HuH-7 (cell line): Measurements from ENCODE around the gene ABCA2.

Experiments
- DNase-seq: peaks from one replicate; pipeline ENCODE4 v3.0.0; 2011; ENCODE audit warnings: low spot score

ABCA2 gene, protein sequence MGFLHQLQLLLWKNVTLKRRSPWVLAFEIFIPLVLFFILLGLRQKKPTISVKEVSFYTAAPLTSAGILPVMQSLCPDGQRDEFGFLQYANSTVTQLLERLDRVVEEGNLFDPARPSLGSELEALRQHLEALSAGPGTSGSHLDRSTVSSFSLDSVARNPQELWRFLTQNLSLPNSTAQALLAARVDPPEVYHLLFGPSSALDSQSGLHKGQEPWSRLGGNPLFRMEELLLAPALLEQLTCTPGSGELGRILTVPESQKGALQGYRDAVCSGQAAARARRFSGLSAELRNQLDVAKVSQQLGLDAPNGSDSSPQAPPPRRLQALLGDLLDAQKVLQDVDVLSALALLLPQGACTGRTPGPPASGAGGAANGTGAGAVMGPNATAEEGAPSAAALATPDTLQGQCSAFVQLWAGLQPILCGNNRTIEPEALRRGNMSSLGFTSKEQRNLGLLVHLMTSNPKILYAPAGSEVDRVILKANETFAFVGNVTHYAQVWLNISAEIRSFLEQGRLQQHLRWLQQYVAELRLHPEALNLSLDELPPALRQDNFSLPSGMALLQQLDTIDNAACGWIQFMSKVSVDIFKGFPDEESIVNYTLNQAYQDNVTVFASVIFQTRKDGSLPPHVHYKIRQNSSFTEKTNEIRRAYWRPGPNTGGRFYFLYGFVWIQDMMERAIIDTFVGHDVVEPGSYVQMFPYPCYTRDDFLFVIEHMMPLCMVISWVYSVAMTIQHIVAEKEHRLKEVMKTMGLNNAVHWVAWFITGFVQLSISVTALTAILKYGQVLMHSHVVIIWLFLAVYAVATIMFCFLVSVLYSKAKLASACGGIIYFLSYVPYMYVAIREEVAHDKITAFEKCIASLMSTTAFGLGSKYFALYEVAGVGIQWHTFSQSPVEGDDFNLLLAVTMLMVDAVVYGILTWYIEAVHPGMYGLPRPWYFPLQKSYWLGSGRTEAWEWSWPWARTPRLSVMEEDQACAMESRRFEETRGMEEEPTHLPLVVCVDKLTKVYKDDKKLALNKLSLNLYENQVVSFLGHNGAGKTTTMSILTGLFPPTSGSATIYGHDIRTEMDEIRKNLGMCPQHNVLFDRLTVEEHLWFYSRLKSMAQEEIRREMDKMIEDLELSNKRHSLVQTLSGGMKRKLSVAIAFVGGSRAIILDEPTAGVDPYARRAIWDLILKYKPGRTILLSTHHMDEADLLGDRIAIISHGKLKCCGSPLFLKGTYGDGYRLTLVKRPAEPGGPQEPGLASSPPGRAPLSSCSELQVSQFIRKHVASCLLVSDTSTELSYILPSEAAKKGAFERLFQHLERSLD (N-terminal part only)

DNA sequence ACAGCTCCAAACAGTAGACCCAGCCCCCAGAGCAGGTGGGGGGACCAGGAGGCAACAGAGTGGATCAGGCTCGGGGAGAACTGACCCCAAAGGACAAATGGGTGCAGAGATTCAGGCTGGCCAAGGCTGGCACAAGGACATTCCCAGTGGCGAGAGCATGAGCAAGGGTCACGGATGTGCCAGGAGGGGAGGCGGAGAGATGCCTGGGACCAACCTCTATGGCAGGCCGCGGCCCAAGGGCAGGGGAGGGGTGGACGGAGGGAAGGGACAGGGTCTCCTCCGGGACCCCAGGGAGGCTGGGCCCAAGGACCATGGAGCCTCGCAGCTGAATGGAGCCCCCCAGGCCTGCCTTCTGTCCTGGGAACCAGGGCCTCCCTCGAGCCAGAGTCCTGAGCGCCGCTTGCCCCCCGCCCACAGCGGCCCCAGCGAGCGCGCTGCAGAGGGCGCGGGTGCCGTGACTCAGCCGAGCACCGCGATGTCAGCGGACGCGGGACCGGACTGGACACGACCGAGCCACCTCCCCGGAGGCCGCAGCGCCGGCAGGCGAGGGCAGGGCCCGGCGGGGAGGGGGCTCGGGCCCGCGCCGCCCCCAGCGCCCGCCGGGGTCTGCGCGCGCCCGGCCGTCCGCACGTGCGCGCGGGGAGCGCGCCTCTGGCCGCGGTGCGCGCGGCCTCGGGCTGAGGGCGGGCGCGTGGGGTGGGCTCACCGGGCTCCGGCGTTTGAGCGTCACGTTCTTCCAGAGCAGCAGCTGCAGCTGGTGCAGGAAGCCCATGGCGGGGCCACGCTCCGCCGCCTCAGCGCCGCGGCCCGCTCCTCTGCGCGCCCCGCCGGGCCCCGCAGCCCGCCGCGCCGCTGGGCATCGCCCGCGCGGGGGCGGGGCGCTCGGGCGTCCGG lies at the start of gene ABCA2:
Gene ABCA2, minus strand, starts transcription at position 869 of the 894 bp plus-strand sequence. Its CDS starts 97 bp downstream, at position 772.
- no peak for DNase-seq

DNA sequence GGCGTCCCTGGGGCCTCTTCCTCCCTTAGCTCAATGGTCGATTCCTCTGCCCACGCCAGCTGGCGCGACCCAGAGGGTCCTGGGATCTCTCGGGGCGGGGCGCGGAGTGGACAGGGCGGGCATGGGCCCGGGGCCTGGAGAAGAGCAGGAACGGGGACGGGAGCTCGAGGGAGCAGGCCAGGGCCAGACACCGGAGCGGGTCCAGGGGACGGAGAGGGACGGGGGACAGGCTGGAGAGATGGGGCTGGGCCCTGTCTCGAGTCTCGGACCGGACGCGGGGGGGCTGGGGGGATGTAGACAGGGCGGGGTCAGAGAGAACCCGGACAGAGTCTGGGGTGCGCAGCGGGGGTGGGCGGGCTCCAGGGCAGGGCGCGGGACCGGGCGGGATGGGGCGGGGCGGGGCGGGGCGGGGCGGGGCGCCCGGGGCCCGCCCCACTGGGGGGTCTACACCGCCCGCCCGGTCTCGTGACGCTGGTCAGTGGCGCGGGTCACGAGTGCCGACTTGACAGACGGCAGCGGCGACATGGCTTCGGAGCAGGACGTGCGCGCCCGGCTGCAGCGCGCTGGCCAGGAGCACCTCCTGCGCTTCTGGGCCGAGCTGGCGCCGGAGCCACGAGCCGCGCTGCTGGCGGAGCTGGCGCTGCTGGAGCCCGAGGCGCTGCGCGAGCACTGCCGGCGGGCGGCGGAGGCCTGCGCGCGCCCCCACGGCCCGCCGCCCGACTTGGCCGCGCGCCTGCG lies 49.1 kb upstream of the ABCA2 start, which contains the start of gene UAP1L1:
Gene UAP1L1, plus strand, starts transcription at position 508 of the 738 bp plus-strand sequence. Its CDS starts 16 bp downstream, at position 524.
- DNase-seq, result peak; percentile 64

DNA sequence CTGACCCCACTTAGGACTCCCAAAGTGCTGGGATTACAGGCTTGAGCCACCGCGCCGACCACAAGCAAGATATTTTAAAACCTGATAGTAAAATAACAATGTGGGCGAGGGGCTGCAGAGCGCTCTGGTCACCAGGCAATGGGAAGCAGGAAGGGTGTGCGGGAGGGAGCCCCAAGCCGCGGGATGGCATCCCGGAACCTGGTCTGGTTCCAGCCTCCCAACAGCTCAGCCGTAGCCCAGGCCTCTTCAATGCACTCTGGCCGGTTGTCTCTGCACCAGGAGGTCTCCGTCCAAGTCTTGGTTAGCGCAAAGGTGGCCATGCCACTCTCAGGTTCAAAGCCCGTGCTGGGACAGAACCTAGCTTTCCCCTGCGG lies 48.6 kb upstream of the ABCA2 start:
- no peak for DNase-seq

DNA sequence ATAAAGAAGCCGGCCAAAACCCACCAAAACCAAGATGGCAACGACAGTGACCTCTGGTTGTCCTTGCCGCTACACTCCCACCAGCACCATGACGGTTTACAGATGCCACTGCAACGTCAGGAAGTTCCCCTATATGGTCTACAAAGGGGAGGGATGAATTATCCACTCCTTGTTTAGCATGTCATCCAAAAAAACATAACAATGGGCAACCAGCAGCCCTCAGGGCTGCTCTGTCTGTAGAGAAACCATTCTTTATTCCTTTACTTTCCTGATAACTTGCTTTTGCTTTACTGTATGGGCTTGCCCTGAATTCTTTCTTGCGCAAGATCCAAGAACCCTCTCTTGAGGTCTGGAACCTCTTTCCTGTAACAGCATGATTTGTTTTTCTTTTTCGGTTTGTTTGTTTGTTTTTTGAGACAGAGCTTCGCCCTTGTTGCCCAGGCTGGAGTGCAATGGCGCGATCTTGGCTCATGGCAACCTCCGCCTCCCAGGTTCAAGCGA lies 47.3 kb upstream of the ABCA2 start:
- no peak for DNase-seq

DNA sequence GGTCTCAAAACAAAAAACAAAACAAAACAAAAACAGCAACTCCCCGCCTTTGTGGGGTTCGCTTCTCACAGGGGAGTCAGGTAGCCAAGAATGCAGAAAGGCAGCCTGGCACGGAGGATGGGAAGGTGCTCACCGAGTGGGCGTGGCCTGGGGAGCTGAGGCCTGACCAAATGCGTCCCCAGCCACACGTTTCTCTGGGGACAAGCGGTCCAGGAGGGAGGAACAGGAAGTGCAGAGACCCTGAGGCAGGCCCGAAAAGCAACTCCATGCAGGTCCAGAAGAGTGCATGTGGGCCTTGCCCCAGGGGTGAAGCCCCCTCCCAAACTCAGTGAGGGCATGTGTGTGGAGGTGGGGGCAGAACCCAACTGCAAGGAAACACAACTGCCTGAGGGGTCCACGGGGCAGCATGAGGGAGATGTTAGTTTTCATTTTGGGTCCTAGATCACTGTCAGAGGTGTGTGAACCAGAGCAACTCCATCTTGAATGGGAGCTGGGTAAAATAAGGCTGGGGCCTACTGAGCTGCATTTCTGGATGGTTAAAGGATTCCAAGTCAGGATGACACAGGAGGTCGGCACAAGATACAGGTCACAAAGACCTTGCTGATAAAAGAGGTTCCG lies 46.7 kb upstream of the ABCA2 start:
- DNase-seq, result no peak

DNA sequence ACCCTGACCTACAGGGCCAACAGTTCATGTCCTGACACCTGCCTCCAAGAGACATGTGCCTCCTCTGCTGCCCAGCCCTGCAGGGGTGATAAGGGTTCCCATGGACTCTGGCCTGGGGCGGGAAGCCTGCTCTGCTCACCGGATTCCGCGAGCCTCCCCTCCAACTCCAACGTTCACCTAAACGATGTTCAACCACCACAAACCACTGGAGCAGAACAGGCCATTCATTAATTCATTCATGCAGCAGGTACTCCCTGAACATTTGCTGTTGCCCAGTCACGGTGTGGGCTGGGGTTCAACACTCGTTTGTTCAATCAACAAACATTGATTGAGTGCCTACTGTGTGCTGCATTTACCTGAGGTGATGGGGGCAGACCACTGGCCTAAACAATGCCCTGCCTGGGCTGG lies 46.0 kb upstream of the ABCA2 start:
- no peak for DNase-seq

DNA sequence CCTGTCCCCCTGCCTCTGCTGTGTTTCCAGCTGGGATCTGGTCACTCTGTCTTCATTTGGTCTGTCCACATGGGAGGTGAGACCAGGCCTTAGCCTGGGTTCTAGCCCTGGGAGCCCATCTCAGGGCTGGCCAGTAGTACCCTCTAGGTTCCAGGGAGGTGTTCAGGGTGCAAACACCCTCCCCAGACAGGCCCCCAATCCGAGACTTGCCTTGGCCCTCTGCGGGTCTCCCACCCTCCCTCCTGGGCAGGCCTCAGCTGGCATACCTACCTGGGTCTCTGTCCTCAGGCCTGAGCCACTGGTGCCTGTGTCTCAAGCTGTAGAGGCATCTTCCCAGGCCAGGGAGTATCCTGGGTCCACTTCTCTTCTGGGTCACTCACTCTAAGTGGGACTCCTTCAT lies 43.2 kb upstream of the ABCA2 start:
- no peak for DNase-seq

DNA sequence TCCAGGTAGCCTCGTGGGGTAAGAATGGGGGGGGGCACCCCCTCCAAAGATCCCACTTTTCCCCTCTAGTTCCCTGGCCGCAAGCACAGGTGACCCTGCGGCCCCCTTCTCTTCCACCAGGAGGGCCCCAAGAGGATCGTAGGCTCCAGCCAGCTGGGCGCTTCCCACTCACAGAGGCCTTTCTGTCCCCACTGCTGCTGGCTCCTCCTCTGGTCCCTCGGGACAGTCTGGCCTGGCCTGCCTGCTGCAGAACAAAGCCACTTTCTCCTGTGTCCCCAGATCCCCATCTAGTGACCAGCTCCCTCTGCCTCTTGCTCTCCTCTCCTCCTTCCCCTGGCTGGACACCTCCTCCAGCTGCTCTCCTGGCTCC lies 42.9 kb upstream of the ABCA2 start:
- DNase-seq, result peak; percentile 68

DNA sequence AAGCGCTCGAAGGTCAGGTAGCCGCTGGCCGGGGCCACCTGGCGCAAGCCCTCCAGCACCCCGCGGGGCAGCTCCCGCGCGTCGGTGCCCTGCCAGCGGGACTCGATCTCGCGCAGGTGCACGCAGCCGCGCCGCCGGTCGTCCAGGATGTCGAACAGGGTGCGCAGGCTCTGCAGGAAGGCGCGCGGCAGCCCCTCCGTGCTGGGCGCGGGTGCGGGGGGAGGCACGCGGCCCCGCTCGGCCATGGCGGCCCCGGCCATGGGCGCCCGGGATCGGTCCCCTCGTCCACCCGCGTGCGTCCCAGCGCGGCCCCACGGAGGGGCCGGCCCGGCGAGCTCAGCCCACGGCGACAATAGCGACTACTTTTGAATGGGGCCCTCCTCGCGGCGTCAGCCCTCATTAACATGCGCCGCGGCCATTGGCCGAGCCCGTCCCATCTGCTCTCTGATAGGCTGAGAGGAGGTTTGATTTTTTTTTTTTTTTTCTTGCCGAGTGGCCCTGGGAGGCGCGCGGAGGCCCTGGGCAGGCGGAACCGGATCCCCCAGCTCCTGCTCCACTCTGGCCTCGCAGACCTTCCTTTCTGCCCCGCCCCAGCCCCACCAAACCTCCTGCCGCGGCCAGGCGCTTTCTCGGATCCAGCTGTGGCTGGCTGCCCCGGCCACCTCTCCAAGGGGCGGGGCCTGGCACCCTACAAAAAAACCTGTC lies 42.3 kb upstream of the ABCA2 start, which contains the start of gene SAPCD2:
Gene SAPCD2, minus strand, starts transcription at position 357 of the 705 bp plus-strand sequence. Its CDS starts 97 bp downstream, at position 260.
- peak; percentile 96 for DNase-seq

DNA sequence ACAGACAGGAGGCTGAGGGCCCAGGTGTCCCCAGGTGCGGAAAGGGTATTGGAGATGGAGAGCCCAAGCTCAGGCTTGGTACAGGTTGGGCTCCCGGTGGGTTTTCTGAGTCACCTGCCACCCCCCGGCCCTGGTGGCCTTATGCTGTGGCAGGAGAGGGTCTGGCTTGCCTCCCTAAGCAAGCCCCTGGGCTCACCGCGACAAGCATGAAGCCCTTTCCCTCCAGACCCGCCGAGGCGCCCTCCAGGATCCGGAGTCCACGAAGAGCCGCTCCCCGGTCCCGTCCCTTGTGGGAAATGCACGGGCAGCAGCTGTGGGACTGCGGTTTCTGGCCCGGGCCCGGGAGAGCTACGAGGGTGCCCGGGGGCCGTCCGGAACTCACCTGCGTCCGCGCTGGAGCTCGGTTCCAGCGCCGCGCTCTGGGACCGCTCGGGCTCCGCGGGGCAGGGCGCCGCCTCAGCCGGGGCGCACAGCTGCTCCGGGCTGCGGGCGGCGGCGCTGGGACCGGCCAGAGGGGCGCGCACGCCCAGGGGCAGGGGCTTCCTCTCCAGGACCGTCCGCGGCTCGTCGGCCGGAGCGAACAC lies 41.6 kb upstream of the ABCA2 start:
- no peak for DNase-seq

DNA sequence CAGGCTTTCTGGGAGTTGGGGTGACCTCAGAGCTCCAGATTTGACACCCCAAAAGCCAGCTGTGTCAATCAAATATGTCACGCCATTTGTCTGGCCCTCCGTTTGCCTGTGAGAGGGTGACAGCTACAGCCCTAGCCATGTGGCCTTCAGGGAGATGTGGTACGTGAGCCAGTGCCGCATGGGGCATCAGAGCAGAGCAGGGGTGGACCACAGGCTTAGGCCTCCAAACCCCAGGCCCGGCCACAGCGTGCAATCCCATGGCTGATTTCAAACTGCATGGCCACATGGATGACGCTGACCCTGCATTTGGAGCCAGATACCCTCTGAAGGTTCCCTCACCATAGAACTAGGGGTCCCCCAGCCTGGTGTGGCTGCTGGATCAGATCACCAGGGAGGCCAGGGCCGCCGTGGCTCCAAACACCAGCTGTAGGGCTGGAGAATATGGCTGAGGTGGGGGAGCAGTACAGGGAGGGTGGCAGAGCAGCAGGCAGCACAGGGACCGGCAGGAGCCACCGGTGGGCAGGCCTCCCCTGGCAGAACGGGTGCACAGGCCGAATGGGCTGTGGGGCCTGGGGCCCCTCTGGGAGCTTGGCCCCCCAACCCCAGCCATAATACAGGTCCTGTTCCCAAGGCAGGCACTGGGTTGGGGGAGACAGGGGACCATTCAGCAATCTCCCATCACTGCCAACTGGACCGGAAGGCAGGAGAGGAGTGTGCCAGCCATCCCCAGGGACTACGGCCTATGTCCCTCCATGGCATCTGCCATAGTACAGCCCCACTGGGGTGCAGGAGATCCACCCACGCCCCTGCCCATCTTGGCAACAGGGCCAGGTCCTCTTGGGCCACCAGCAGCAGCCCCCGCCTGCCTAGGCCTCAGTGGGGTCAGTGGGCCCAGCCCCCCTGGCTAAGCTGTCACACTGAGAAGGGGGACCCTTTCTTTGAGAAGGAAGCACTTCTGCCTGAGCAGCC lies 40.8 kb upstream of the ABCA2 start:
- no peak for DNase-seq

DNA sequence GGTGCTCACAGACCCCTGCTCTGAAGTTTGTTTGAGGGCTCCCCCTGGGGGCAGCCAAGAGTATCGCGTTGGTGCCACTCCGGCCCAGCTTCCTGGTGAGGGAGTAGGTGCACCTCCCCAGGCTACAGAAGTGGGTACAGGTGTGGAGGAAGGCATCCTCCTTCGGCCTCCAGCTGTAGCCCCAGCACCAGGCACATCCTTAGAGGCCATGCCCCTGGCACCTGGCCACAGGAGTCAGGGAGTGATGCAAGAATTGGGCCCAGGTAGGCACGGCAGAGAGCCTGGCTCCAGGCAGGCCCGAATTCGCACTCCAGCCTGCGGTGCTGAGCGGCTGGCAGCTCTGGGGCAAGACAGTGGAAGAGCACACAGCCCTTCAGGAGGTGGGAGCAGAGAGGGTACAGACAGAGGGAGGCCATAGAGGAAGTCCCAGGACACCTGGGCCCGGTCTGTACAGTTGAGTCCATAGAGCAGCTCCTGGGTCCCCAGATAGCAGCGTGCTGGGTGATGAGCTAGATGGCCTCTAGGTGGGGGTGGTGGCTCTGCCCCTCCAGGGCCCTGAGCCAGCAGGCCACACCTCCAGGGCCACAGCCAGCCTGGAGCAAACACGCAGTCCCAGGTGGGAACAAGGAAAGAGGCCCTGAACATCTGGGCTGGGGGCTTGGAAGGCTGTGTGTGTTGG lies 40.0 kb upstream of the ABCA2 start:
- DNase-seq, result peak; percentile 96

DNA sequence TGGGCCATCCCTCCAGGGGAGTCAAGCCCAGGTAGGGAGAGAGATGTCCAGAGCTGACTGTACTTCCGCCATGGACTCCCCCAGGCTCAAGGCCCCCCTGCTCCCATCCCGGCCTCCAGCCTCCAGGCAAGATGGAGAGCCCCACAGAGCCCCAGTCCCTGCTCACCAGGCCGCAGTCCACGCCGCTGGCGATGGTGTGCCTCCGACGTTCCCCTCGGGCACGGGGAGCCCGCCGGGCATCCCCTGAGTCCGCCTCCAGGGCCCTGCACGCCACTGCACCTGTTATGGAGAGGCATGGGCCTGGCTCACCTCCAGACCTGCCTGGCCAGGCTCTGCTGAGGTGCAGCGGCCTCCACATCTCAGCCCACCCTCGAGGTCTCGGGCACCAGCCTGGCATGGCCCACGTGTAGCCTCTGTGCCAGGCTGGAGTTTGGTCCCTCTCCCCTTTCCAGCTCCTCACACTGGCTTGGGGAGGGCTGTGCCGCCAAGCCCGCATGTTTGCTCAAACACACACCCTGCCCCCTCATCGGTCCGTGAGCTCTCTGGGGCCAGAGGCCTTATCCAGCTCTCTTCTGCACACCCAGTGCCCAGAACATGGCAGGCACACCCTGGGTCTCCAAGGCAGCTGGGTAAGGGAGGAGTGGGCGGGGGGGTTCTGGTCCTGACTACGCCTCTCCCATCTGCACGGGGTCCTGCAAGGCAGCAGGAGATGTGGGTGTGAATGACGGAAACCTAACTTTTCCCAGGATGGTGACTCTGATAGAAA lies 38.2 kb upstream of the ABCA2 start:
- no peak for DNase-seq

DNA sequence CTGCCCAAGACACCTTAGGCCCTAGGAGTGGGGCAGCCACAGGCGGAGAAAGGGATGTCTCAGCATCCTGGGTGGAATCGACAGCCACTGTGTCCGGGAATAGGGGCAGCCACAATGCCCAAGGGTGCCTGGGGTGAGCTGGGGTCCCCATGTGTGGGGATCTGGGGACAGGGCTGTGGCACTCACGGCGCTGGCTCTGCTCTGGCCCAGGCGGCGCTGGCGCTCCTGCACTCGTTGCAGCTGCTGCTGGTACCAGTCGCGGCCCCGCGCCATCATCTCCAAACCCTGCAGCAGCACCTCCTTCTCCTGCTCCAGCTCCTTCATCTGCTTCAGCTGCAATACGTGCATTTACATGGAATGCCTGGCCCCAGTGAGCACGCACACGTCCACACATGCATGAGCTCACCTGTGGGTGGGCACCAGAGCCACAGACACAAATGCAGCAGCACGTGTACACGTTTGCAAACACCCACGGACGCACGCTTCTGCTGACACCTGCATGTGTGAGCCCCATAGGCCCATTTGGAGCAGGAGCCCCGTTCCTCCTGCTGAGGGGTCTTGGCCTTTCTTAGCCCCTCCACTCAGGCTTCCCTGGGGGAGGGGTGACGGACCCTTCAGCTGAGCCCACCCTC lies 37.4 kb upstream of the ABCA2 start:
- no peak for DNase-seq

DNA sequence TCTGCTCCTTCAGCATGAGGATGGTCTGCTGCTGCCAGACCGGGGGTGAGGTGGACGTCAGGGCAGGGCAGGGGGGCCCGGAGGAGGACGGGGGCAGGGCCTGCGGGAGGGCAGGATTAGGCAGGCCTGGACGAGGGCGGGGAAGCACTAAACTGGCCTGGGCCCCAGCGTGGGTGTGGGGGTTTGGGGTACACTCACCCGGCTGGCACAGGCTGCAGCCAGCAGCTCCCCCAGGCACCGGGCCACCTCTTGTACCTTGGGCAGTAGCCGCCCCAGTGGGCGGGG lies 36.8 kb upstream of the ABCA2 start:
- DNase-seq, result no peak
